HepG2 (cell line): ENCODE data around the gene LDLR. TPM values are rescaled to one million over a fixed set of nuclear protein-coding genes. Genes with fewer than 3 reads are reported as not detected.

Experiments used
- CREB1 ChIP-seq, 2 experiments: fragments of 450-650 bp in 1 of 2; IDR thresholded peaks; 2 replicates each; pipeline ENCODE4 v1.6.1; 2016 to 2017; ENCODE audit warnings: control low read depth in 1 of 2, mild to moderate bottlenecking in 1 of 2, missing compliant biosample characterization in 1 of 2, missing genetic modification characterization in 1 of 2
- DPF2 ChIP-seq: sonication (generic); formaldehyde crosslinking; IDR thresholded peaks from 2 replicates; pipeline ENCODE4 v1.4.0; 2020; ENCODE audit warnings: mild to moderate bottlenecking, low read depth, missing genetic modification reagents, borderline replicate concordance
- NFIB ChIP-seq: sonication (generic); formaldehyde crosslinking; IDR thresholded peaks from 2 replicates; pipeline ENCODE4 v1.9.0; 2021; ENCODE audit warnings: missing genetic modification reagents, mild to moderate bottlenecking, borderline replicate concordance
- NFKBIZ ChIP-seq: IDR thresholded peaks from 2 replicates; pipeline ENCODE4 v1.6.1; 2018; ENCODE audit warnings: missing genetic modification reagents, missing compliant biosample characterization
- NRL ChIP-seq: sonication (generic); formaldehyde crosslinking; IDR thresholded peaks from 2 replicates; pipeline ENCODE4 v1.5.0; 2020; ENCODE audit warnings: missing genetic modification reagents, mild to moderate bottlenecking, moderate library complexity, borderline replicate concordance
- POLR2AphosphoS5 ChIP-seq: IDR thresholded peaks from 2 replicates; pipeline ENCODE4 v1.6.1; 2012; ENCODE audit warnings: low read depth, low read length
- PRMT3 ChIP-seq: sonication (generic); formaldehyde crosslinking; IDR thresholded peaks from 2 replicates; pipeline ENCODE4 v1.8.1; 2022; ENCODE audit warnings: low read depth, mild to moderate bottlenecking, moderate library complexity, missing genetic modification reagents, borderline replicate concordance
- SATB2 ChIP-seq: sonication (generic); formaldehyde crosslinking; IDR thresholded peaks from 2 replicates; pipeline ENCODE4 v1.5.0; 2020; ENCODE audit warnings: missing genetic modification reagents
- SIX1 ChIP-seq: sonication (generic); formaldehyde crosslinking; IDR thresholded peaks from 2 replicates; pipeline ENCODE4 v1.4.0; 2020; ENCODE audit warnings: missing genetic modification reagents, borderline replicate concordance
- SOX13 ChIP-seq, 3 experiments: fragments of 450-650 bp in 1 of 3; sonication (generic) in 1 of 3; formaldehyde crosslinking in 1 of 3; IDR thresholded peaks in 2 of 3; conservative IDR thresholded peaks in 1 of 3; 2 replicates each; pipeline versions ENCODE4 v1.5.0 to v1.6.1; 2016 to 2020; ENCODE audit warnings: antibody characterized with exemption in 1 of 3, mild to moderate bottlenecking in 1 of 3, missing compliant biosample characterization in 1 of 3, missing genetic modification reagents in 1 of 3, moderate library complexity in 1 of 3
- SP2 ChIP-seq: sonication (generic); formaldehyde crosslinking; IDR thresholded peaks from 2 replicates; pipeline ENCODE4 v1.5.1; 2020; ENCODE audit warnings: mild to moderate bottlenecking, missing genetic modification reagents
- SPEN ChIP-seq: sonication (generic); formaldehyde crosslinking; IDR thresholded peaks from 2 replicates; pipeline ENCODE4 v1.5.1; 2020; ENCODE audit warnings: low read depth, mild to moderate bottlenecking, missing genetic modification reagents
- TEAD3 ChIP-seq: optimal IDR thresholded peaks from 2 replicates; pipeline ENCODE3; 2016; ENCODE audit warnings: borderline replicate concordance
- TP53 ChIP-seq: sonication (generic); formaldehyde crosslinking; conservative IDR thresholded peaks from 2 replicates; pipeline ENCODE4 v1.4.0; 2020; ENCODE audit warnings: missing genetic modification reagents
- ZFAT ChIP-seq: sonication (generic); formaldehyde crosslinking; conservative IDR thresholded peaks from 2 replicates; pipeline ENCODE4 v1.8.1; 2023; ENCODE audit warnings: missing genetic modification reagents, inconsistent platforms
- ZMYM4 ChIP-seq: sonication (generic); formaldehyde crosslinking; IDR thresholded peaks from 2 replicates; pipeline ENCODE4 v1.8.1; 2023; ENCODE audit warnings: mild to moderate bottlenecking, missing genetic modification reagents
- ZNF20 ChIP-seq: sonication (generic); formaldehyde crosslinking; IDR thresholded peaks from 2 replicates; pipeline ENCODE4 v1.4.0; 2020; ENCODE audit warnings: mild to moderate bottlenecking, moderate library complexity, missing genetic modification reagents
- ZNF382 ChIP-seq: sonication (generic); formaldehyde crosslinking; IDR thresholded peaks from 2 replicates; pipeline ENCODE4 v1.5.0; 2020; ENCODE audit warnings: missing genetic modification reagents, mild to moderate bottlenecking, borderline replicate concordance
- ZNF44 ChIP-seq: sonication (generic); formaldehyde crosslinking; IDR thresholded peaks from 2 replicates; pipeline ENCODE4 v1.5.1; 2020; ENCODE audit warnings: mild to moderate bottlenecking, missing genetic modification reagents
- ZNF451 ChIP-seq: sonication (generic); formaldehyde crosslinking; IDR thresholded peaks from 2 replicates; pipeline ENCODE4 v1.5.0; 2020; ENCODE audit warnings: mild to moderate bottlenecking, missing genetic modification reagents
- polyA plus RNA-seq, 8 experiments: library from polyadenylated mRNA; depleted of rRNA in 3 of 8; stranded (reverse) in 7 of 8; unstranded in 1 of 8; fragments of >200 nt; fragmentation: Illumina TruSeq in 4 of 8; extraction: Trizol in 4 of 8; gene quantifications; 2 replicates each; pipeline versions ENCODE4 v1.2.1 to v1.2.3, GENCODE V29; 2011 to 2016; ENCODE audit warnings: low read depth in 4 of 8, missing spikeins in 1 of 8, mixed read lengths in 1 of 8; ENCODE audit not compliant: insufficient read depth in 1 of 8
- total RNA-seq, 5 experiments: library from RNA; depleted of rRNA; stranded (reverse); fragments of >200 nt; fragmentation: Illumina TruSeq; extraction: Trizol; gene quantifications; 2 replicates each; pipeline ENCODE4 v1.2.3, GENCODE V29; 2016; ENCODE audit warnings: low read depth in 1 of 5
- TF ChIP-seq, protein P1 (sequence below): sonication (generic); formaldehyde crosslinking; IDR thresholded peaks from 2 replicates; pipeline ENCODE4 v1.4.0; 2020; ENCODE audit warnings: missing genetic modification reagents, mild to moderate bottlenecking, borderline replicate concordance
- TF ChIP-seq, protein P2 (sequence below): IDR thresholded peaks from 2 replicates; pipeline ENCODE4 v1.6.1; 2016; ENCODE audit warnings: missing compliant biosample characterization, missing genetic modification reagents, borderline replicate concordance
- TF ChIP-seq, protein P3 (sequence below): sonication (generic); formaldehyde crosslinking; IDR thresholded peaks from 2 replicates; pipeline ENCODE4 v1.8.1; 2023; ENCODE audit warnings: mild to moderate bottlenecking, missing genetic modification reagents

Gene LDLR
- total and polyA plus RNA-seq, 2 of the 13 experiments (the other 11 are each of a cell fraction or from before 2014, with no cell fraction given) = 51.6 to 92.5 TPM

DNA sequence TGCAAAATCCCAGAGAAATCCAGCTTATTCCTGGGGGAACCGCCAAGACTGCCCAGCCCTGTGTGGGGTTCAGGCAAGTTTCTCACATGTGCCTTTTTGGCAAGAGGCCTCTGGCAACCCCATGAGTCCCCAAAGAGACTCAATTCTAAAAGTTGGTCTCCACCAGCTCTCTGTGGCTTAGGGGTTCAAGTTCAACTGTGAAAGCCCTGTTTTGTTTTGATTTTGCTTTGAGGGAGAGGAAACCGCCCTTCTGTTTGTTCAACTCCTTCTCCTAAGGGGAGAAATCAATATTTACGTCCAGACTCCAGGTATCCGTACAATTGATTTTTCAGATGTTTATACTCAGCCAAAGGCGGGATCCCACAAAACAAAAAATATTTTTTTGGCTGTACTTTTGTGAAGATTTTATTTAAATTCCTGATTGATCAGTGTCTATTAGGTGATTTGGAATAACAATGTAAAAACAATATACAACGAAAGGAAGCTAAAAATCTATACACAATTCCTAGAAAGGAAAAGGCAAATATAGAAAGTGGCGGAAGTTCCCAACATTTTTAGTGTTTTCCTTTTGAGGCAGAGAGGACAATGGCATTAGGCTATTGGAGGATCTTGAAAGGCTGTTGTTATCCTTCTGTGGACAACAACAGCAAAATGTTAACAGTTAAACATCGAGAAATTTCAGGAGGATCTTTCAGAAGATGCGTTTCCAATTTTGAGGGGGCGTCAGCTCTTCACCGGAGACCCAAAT lies 583 bp upstream of the LDLR start (continued):
- TF ChIP-seq, protein P1, sequence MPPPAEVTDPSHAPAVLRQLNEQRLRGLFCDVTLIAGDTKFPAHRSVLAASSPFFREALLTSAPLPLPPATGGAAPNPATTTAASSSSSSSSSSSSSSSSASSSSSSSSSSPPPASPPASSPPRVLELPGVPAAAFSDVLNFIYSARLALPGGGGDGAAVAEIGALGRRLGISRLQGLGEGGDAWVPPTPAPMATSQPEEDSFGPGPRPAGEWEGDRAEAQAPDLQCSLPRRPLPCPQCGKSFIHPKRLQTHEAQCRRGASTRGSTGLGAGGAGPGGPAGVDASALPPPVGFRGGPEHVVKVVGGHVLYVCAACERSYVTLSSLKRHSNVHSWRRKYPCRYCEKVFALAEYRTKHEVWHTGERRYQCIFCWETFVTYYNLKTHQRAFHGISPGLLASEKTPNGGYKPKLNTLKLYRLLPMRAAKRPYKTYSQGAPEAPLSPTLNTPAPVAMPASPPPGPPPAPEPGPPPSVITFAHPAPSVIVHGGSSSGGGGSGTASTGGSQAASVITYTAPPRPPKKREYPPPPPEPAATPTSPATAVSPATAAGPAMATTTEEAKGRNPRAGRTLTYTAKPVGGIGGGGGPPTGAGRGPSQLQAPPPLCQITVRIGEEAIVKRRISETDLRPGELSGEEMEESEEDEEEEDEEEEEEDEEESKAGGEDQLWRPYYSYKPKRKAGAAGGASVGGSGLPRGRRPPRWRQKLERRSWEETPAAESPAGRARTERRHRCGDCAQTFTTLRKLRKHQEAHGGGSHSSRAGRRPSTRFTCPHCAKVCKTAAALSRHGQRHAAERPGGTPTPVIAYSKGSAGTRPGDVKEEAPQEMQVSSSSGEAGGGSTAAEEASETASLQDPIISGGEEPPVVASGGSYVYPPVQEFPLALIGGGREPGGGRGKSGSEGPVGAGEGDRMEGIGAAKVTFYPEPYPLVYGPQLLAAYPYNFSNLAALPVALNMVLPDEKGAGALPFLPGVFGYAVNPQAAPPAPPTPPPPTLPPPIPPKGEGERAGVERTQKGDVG (CRISPR knock-in tag) = no peak
- TF ChIP-seq ZNF451 (CRISPR knock-in tag) = no peak
- no peak for TF ChIP-seq SPEN
- no peak for TF ChIP-seq SATB2 (CRISPR knock-in tag)
- no peak for TF ChIP-seq NRL (CRISPR knock-in tag)
- no peak for TF ChIP-seq NFKBIZ (CRISPR knock-in tag)
- TF ChIP-seq, protein P2, sequence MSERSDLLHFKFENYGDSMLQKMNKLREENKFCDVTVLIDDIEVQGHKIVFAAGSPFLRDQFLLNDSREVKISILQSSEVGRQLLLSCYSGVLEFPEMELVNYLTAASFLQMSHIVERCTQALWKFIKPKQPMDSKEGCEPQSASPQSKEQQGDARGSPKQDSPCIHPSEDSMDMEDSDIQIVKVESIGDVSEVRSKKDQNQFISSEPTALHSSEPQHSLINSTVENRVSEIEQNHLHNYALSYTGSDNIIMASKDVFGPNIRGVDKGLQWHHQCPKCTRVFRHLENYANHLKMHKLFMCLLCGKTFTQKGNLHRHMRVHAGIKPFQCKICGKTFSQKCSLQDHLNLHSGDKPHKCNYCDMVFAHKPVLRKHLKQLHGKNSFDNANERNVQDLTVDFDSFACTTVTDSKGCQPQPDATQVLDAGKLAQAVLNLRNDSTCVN (CRISPR knock-in tag) = no peak
- no peak for TF ChIP-seq ZNF382 (CRISPR knock-in tag)
- no peak for TF ChIP-seq POLR2AphosphoS5
- no peak for TF ChIP-seq PRMT3
- TF ChIP-seq, protein P3, sequence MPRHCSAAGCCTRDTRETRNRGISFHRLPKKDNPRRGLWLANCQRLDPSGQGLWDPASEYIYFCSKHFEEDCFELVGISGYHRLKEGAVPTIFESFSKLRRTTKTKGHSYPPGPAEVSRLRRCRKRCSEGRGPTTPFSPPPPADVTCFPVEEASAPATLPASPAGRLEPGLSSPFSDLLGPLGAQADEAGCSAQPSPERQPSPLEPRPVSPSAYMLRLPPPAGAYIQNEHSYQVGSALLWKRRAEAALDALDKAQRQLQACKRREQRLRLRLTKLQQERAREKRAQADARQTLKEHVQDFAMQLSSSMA (CRISPR knock-in tag) = no peak
- TF ChIP-seq ZFAT = no peak
- peak; percentile 41; the same call in 1 of the 2 replicates for TF ChIP-seq SOX13 (IDR thresholded peaks at IDR 0.05)
- TF ChIP-seq SOX13 (CRISPR knock-in tag; conservative IDR thresholded peaks at IDR 0.05 in 1 of 2, IDR thresholded peaks at IDR 0.05 in 1 of 2) = peak in 1 of 2 experiments; percentile 87; a peak in 2 of 4 replicates
- TF ChIP-seq ZNF44 (CRISPR knock-in tag) = no peak
- no peak for TF ChIP-seq ZNF20 (CRISPR knock-in tag)
- no peak for TF ChIP-seq SP2 (CRISPR knock-in tag)
- TF ChIP-seq TP53 (CRISPR knock-in tag) = no peak
- peak; percentile 64 for TF ChIP-seq TEAD3 (CRISPR knock-in tag)
- no peak for TF ChIP-seq NFIB (CRISPR knock-in tag)
- no peak for TF ChIP-seq ZMYM4 (CRISPR knock-in tag)
- TF ChIP-seq SIX1 (CRISPR knock-in tag) = no peak; the same call in 1 of the 2 replicates
- peak; percentile 31; the same call in 1 of the 2 replicates for TF ChIP-seq DPF2
- no peak for TF ChIP-seq CREB1 (IDR thresholded peaks at IDR 0.05)
- no peak for TF ChIP-seq CREB1 (CRISPR knock-in tag; IDR thresholded peaks at IDR 0.05)
